Measurements from ENCODE around the gene EGLN3.

The EGLN3 gene

GRCh38 chr14:33917661-33918060 lies 33.2 kb downstream of the EGLN3 start:
- no peaks in the 10 kb centered on the region for H3K9me3 Mint-ChIP-seq (ENCODE audit: low read depth)
- no peak overlapping the region for H3K4me3 Mint-ChIP-seq
- no peak overlapping the region for H3K27ac Mint-ChIP-seq
- no peaks in the 10 kb centered on the region for H3K36me3 Mint-ChIP-seq
- H3K27me3 Mint-ChIP-seq, result no peaks in the 10 kb centered on the region
- H3K4me1 Mint-ChIP-seq (ENCODE audit: low read depth), result no peaks in the 10 kb centered on the region

GRCh38 chr14:33916663-33917565 lies 34.0 kb downstream of the EGLN3 start:
- Mint-ChIP-seq H3K4me3 (no peak overlapping the region), H3K27me3 (no peaks in the 10 kb centered on the region), H3K36me3 (no peaks in the 10 kb centered on the region), H3K4me1 (ENCODE audit: low read depth) (no peaks in the 10 kb centered on the region), H3K9me3 (ENCODE audit: low read depth) (no peaks in the 10 kb centered on the region), H3K27ac (no peak overlapping the region)

GRCh38 chr14:33915682-33916081 lies 35.2 kb downstream of the EGLN3 start:
- Mint-ChIP-seq H3K27me3 (no peaks in the 10 kb centered on the region), H3K27ac (no peak overlapping the region), H3K9me3 (ENCODE audit: low read depth) (no peaks in the 10 kb centered on the region)

GRCh38 chr14:33914676-33915516 lies 36.0 kb downstream of the EGLN3 start:
- Mint-ChIP-seq H3K27me3 (no peaks in the 10 kb centered on the region), H3K9me3 (ENCODE audit: low read depth) (no peaks in the 10 kb centered on the region), H3K4me3 (no peak overlapping the region), H3K36me3 (no peaks in the 10 kb centered on the region), H3K27ac (no peak overlapping the region), H3K4me1 (ENCODE audit: low read depth) (no peaks in the 10 kb centered on the region)

More at GRCh38 chr14:33915682-33916081, 35.2 kb downstream of the EGLN3 start:
- Mint-ChIP-seq H3K4me3 (no peak overlapping the region), H3K4me1 (ENCODE audit: low read depth) (no peaks in the 10 kb centered on the region), H3K36me3 (no peaks in the 10 kb centered on the region)

GRCh38 chr14:33911046-33911445 lies 39.8 kb downstream of the EGLN3 start:
- H3K27ac Mint-ChIP-seq, result no peak overlapping the region
- no peaks in the 10 kb centered on the region for H3K27me3 Mint-ChIP-seq
- no peak overlapping the region for H3K4me3 Mint-ChIP-seq
- no peaks in the 10 kb centered on the region for H3K36me3 Mint-ChIP-seq
- no peaks in the 10 kb centered on the region for H3K4me1 Mint-ChIP-seq (ENCODE audit: low read depth)
- H3K9me3 Mint-ChIP-seq (ENCODE audit: low read depth), result no peaks in the 10 kb centered on the region

- Mint-ChIP-seq H3K27me3 (no peaks in the 10 kb centered on the region), H3K36me3 (no peaks in the 10 kb centered on the region), H3K4me3 (no peak overlapping the region), H3K4me1 (ENCODE audit: low read depth) (no peaks in the 10 kb centered on the region), H3K9me3 (ENCODE audit: low read depth) (no peaks in the 10 kb centered on the region), H3K27ac (no peak overlapping the region)
These were observed 40.4 kb downstream of the EGLN3 start for GRCh38 chr14:33910435-33910834.

- H3K27ac Mint-ChIP-seq, result no peak overlapping the region
- no peak overlapping the region for H3K4me3 Mint-ChIP-seq
- H3K36me3 Mint-ChIP-seq, result no peaks in the 10 kb centered on the region
- H3K9me3 Mint-ChIP-seq (ENCODE audit: low read depth), result no peaks in the 10 kb centered on the region
- H3K4me1 Mint-ChIP-seq (ENCODE audit: low read depth), result no peaks in the 10 kb centered on the region
- no peaks in the 10 kb centered on the region for H3K27me3 Mint-ChIP-seq
These were observed 41.3 kb downstream of the EGLN3 start for GRCh38 chr14:33909380-33910084.

- Mint-ChIP-seq H3K4me1 (ENCODE audit: low read depth) (no peaks in the 10 kb centered on the region), H3K4me3 (no peak overlapping the region)
These were observed 42.2 kb downstream of the EGLN3 start for GRCh38 chr14:33908540-33909223.

GRCh38 chr14:33906968-33907367 lies 43.9 kb downstream of the EGLN3 start:
- Mint-ChIP-seq H3K36me3 (no peaks in the 10 kb centered on the region), H3K4me1 (ENCODE audit: low read depth) (peaks cover 8% of the 10 kb centered on the region), H3K9me3 (ENCODE audit: low read depth) (no peaks in the 10 kb centered on the region), H3K27me3 (no peaks in the 10 kb centered on the region), H3K4me3 (no peak overlapping the region), H3K27ac (no peak overlapping the region)

More at GRCh38 chr14:33908540-33909223, 42.2 kb downstream of the EGLN3 start:
- H3K36me3 Mint-ChIP-seq, result no peaks in the 10 kb centered on the region
- no peaks in the 10 kb centered on the region for H3K9me3 Mint-ChIP-seq (ENCODE audit: low read depth)
- H3K27ac Mint-ChIP-seq, result no peak overlapping the region
- H3K27me3 Mint-ChIP-seq, result no peaks in the 10 kb centered on the region

- Mint-ChIP-seq H3K4me3 (no peak overlapping the region), H3K27ac (no peak overlapping the region), H3K9me3 (ENCODE audit: low read depth) (no peaks in the 10 kb centered on the region), H3K36me3 (no peaks in the 10 kb centered on the region), H3K4me1 (ENCODE audit: low read depth) (peaks cover 8% of the 10 kb centered on the region), H3K27me3 (no peaks in the 10 kb centered on the region)
These were observed 46.3 kb downstream of the EGLN3 start for GRCh38 chr14:33904609-33905008.

GRCh38 chr14:33903369-33903768 lies 47.5 kb downstream of the EGLN3 start:
- Mint-ChIP-seq H3K4me3 (no peak overlapping the region), H3K27ac (no peak overlapping the region), H3K36me3 (no peaks in the 10 kb centered on the region), H3K27me3 (no peaks in the 10 kb centered on the region), H3K9me3 (ENCODE audit: low read depth) (no peaks in the 10 kb centered on the region), H3K4me1 (ENCODE audit: low read depth) (peaks cover 8% of the 10 kb centered on the region)

GRCh38 chr14:33902363-33902762 lies 48.5 kb downstream of the EGLN3 start:
- H3K9me3 Mint-ChIP-seq (ENCODE audit: low read depth), result no peaks in the 10 kb centered on the region
- H3K27ac Mint-ChIP-seq, result no peak overlapping the region
- H3K36me3 Mint-ChIP-seq, result no peaks in the 10 kb centered on the region
- no peaks in the 10 kb centered on the region for H3K27me3 Mint-ChIP-seq
- H3K4me3 Mint-ChIP-seq, result no peak overlapping the region
- H3K4me1 Mint-ChIP-seq (ENCODE audit: low read depth), result peaks cover 8% of the 10 kb centered on the region

- Mint-ChIP-seq H3K27me3 (no peaks in the 10 kb centered on the region), H3K9me3 (ENCODE audit: low read depth) (no peaks in the 10 kb centered on the region), H3K4me1 (ENCODE audit: low read depth) (peaks cover 8% of the 10 kb centered on the region), H3K27ac (no peak overlapping the region), H3K4me3 (no peak overlapping the region), H3K36me3 (no peaks in the 10 kb centered on the region)
These were observed 49.3 kb downstream of the EGLN3 start for GRCh38 chr14:33901426-33902155.

GRCh38 chr14:33900706-33901105 lies 50.2 kb downstream of the EGLN3 start:
- Mint-ChIP-seq H3K4me1 (ENCODE audit: low read depth) (peaks cover 8% of the 10 kb centered on the region), H3K27me3 (no peaks in the 10 kb centered on the region), H3K27ac (no peak overlapping the region), H3K9me3 (ENCODE audit: low read depth) (no peaks in the 10 kb centered on the region), H3K36me3 (no peaks in the 10 kb centered on the region), H3K4me3 (no peak overlapping the region)
